B cell (primary cell): ENCODE results near the gene PEX11G.

Experiments
- CTCF ChIP-seq: fragments of 200-600 bp; IDR thresholded peaks from one replicate; pipeline ENCODE4 v1.8.0; 2022; ENCODE audit warnings: antibody characterized with exemption, mild to moderate bottlenecking
- EZH2 ChIP-seq: IDR thresholded peaks from 2 replicates; pipeline ENCODE4 v1.6.1; 2012; ENCODE audit warnings: borderline replicate concordance, low read depth, mild to moderate bottlenecking, moderate library complexity, low read length; ENCODE audit not compliant: insufficient read depth, poor library complexity, severe bottlenecking

DNA sequence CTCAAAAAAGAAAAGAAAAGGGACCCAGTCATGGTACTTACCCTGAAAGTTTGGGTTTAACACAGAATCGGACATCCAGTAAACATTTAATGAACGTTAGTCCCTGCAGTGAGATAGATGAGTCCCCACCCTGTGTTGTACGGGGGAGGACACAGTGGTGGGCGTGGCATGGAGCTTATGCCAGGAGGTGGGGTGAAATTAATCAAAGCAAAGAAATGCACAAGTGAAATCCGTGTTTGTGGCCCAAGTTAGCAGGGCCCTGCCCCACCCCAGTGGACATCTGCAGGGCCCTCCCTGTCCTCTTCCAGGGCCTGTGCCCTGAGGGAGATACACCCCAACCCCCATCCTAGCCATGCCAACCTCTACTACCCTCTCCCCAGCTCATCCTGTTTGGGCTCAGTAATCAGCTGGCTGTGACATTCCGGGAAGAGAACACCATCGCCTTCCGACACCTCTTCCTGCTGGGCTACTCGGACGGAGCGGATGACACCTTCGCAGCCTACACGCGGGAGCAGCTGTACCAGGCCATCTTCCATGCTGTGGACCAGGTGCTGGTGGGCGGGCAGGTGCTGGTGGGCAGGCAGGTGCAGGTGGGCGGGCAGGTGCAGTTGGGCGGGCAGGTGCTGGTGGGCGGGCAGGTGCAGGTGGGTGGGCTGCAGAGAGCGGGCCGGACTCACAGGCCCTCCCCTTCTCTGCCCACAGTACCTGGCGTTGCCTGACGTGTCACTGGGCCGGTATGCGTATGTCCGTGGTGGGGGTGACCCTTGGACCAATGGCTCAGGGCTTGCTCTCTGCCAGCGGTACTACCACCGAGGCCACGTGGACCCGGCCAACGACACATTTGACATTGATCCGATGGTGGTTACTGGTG, 37.5 kb upstream of the PEX11G start:
- TF ChIP-seq CTCF (no peak), EZH2 (no peak)
